Lower leg skin (tissue), 3 donors: ENCODE measurements around the gene DUSP22.

Experiments used
- CTCF ChIP-seq, 3 donors: fragments of 450-650 bp; IDR thresholded peaks; one replicate each; pipeline ENCODE4 v1.5.1; 2016; ENCODE audit warnings: antibody characterized with exemption in 3 of 3, mild to moderate bottlenecking in 3 of 3, moderate library complexity in 2 of 3
- POLR2A ChIP-seq, 2 donors: fragments of 450-650 bp; IDR thresholded peaks; one replicate each; pipeline ENCODE4 v1.6.1; 2016 to 2017; ENCODE audit warnings: antibody characterized with exemption in 2 of 2, mild to moderate bottlenecking in 1 of 2, moderate library complexity in 1 of 2

GRCh38 chr6:350371-350770 lies 58.1 kb downstream of the DUSP22 start:
- no peak for TF ChIP-seq CTCF (IDR thresholded peaks at IDR 0.05)
- TF ChIP-seq POLR2A (IDR thresholded peaks at IDR 0.05), result no peak
